Fibroblast of villous mesenchyme (primary cell): ENCODE results near the gene FHOD3. TPM values are rescaled to one million over a fixed set of nuclear protein-coding genes. Genes with fewer than 3 reads are reported as not detected.

Source experiments
- DNase-seq: peaks from one replicate; pipeline ENCODE4 v3.0.0-alpha.2; 2010; ENCODE audit warnings: low read depth
- H3K4me3 ChIP-seq: 2 replicates; pipeline ENCODE4 v1.5.1; 2011; ENCODE audit warnings: low read depth, mild to moderate bottlenecking, low read length
- total RNA-seq: library from RNA; depleted of rRNA; stranded (reverse); fragments of >200 nt; gene quantifications from 2 replicates; pipeline ENCODE4 v1.2.3, GENCODE V29; 2012
- TF ChIP-seq, protein P1 (sequence below): IDR thresholded peaks from 2 replicates; pipeline ENCODE4 v1.5.1; 2012; ENCODE audit warnings: low read depth, mild to moderate bottlenecking, low read length; ENCODE audit not compliant: insufficient read depth

Gene FHOD3
- total RNA-seq, 1 donor, result 5.2 TPM

DNA sequence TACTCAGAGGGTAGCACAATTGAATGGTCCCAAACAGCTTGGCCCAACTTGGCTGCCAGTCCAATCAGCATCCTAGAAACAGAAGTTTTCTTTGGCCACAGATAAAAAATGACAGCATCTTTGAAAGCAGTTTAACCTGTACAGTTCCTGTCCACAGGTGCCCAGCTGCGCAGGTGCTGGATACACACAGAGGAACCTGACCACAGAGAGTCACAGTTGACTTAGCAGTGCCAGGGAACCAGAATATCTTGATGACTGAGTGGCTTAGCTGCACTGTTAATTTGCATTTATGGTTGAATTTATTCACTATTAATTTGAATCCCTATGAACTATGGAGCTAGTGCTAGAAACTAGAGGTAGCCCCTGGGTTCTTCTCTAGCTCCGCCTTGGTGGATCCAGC, 437.6 kb downstream of the FHOD3 start:
- no peak for DNase-seq
- TF ChIP-seq, protein P1, sequence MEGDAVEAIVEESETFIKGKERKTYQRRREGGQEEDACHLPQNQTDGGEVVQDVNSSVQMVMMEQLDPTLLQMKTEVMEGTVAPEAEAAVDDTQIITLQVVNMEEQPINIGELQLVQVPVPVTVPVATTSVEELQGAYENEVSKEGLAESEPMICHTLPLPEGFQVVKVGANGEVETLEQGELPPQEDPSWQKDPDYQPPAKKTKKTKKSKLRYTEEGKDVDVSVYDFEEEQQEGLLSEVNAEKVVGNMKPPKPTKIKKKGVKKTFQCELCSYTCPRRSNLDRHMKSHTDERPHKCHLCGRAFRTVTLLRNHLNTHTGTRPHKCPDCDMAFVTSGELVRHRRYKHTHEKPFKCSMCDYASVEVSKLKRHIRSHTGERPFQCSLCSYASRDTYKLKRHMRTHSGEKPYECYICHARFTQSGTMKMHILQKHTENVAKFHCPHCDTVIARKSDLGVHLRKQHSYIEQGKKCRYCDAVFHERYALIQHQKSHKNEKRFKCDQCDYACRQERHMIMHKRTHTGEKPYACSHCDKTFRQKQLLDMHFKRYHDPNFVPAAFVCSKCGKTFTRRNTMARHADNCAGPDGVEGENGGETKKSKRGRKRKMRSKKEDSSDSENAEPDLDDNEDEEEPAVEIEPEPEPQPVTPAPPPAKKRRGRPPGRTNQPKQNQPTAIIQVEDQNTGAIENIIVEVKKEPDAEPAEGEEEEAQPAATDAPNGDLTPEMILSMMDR, result no peak
- no peak overlapping the region for H3K4me3 ChIP-seq

DNA sequence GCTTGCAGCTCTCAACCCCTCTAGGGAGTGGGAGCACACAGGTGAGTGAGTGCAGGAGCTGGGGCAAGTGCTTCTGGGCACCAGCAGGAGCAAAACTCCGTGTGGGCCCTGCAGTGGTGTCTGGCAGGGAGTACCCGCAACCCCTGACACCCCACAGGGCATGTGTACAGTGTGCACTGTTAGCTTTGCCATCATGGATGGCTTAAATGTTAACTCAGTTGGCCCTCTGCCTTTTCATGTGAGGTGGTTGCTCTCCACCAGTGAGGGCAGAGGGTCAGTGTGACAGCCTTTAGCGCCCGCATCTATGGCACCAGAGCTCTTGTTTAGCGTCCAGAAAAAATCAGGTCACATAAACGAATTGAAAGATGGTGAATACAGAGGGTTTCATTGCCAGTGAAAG, 438.6 kb downstream of the FHOD3 start:
- no peak for DNase-seq
- TF ChIP-seq, protein P1, result no peak
- no peak overlapping the region for H3K4me3 ChIP-seq

DNA sequence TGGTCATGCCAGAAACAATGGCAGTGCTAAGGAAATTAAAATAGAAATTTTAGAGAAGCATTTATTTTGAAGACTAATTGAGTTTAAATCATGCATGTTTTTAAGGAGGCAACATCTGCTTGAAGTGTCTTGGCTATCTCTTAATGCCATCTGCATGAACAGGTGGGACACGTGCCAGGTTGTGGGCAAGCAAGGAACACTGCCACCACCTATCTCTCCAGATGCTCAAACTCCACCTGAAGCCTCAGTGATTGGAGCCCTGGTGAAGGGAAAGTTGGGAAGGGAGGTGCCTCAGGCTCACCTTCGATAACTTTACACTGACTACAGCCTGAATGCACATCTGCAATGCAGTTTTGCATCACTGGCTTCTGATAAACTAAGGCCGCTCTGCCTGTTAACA, 439.8 kb downstream of the FHOD3 start:
- DNase-seq, result no peak
- H3K4me3 ChIP-seq, result no peak overlapping the region
- TF ChIP-seq, protein P1, result no peak

DNA sequence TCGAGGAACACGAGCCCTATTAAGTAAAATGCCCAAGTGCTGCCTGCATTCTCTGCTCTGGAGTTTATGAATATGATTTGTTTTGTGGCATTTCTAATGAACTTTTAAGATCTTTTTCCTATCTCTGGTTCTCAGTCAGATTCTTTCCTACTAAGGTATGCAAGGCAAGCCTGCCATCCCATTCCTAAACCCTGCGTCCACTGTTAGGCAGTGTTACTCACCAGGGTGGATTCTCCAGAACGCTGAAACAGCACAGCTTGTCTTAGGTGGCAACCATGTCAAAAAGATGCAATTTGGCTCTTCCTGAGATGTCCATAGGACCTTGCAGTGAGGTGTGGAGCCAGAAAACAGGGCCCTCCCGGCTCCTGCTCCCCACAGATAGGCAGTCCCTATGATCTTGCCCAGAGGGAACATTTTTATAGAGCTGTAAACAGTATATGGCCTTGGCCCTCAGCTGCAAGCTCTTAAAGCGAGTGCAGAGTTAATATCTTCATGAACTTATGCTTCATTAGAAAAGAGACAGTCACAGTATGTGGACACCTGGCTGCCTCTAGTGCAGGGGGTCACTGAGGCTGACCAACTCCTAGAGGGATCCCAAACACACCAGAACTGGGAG, 446.9 kb downstream of the FHOD3 start:
- TF ChIP-seq, protein P1, result no peak
- DNase-seq, result no peak
- no peak overlapping the region for H3K4me3 ChIP-seq

DNA sequence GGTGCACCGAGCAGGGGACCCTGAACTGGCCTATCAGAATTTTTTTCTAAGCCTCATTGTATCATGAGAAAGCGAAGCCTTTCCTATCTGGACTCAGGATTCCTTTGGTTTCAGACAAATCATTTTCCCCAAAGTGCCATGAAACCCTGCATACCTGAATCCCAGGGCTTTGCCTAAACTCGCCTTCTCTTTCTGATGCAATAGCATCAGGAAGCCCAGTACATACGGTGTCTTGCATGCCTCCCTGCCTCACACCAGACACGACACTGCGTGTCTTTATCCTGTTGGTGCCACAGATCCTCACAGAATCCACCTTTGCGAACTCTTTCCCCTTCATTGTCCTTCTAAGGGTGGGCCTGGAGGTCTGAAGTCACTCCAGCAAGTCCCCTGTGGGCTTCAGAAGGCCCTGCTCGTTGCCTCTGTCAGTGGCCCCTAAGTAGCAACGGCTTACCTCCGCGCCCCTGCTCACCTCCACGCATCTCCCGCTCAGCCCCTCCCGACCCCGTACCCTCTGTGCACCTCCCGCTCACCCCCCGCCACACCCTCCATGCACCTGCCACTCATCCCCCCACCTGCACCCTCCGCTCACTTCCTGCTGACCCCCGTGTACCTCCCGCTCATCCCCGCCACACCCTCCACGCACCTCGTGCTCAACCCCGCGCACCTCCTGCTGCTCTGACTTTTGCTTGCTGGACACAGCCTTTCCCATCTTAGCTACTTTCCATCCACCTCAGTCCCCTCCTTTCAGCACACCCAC, 447.9 kb downstream of the FHOD3 start:
- no peak overlapping the region for H3K4me3 ChIP-seq
- TF ChIP-seq, protein P1, result no peak

DNA sequence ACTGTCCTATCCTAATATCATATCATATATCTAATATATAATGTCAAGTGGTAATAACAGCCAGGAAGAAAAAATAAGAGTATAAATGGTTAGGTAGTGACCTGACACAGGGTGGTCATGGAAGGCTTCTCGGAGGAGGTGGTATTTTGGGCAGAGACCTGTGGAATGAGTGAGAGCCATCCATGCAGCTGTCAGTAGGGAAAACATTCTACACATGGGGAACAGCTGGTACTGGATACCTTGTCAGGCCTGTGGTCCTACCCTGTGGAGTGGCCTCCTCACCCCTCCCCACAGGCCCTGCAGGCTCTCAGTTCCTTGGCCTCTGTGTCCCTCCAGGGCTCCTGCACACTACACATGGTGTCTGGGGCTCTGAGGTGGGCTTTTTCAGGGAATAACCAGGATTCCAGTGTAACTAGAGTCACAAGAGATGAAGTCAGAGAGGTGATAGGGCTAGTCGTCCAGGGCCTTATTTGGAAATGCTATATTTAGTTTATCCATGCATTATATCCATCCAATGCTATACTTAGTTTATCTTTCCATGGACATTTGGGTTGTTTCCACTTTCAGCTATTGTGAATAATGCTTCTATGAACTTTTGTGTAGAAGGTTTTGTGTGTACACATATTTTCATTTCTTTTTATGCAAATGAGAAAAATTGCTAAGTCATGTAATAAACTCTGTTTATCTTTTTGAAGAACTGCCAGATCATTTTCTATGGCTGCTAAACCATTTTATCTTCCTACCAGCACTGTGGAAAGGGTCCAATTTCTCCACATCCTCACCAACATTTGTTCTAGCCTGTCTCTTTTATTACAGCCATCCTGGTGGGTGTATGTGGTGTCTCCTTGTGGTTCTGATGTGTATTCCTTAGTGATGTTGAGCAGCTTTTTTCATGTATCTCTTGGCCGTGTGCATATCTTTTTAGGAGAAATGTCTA, 455.7 kb downstream of the FHOD3 start:
- DNase-seq, result no peak
- TF ChIP-seq, protein P1, result no peak
- H3K4me3 ChIP-seq, result no peak overlapping the region

More for the DNA sequence above, 447.9 kb downstream of the FHOD3 start:
- no peak for DNase-seq
